HepG2 (cell line): ENCODE measurements around the gene ZNF189. TPM values are rescaled to one million over a fixed set of nuclear protein-coding genes. Genes with fewer than 3 reads are reported as not detected.

Source experiments
- ATAC-seq: fragments of 200-7000 bp; cut with Tn5 transposase; 3 replicates; pipeline ENCODE4 v1.9.1; 2020; ENCODE audit warnings: mild to moderate bottlenecking, moderate library complexity
- BruUV-seq: library from RNA; stranded (reverse); fragments of 400-500 nt; replicated peaks from 2 replicates; lab custom pipeline; 2021; lab: Mats Ljungman, UMichigan
- CTCF ChIA-PET: fragments of 300-600 bp; formaldehyde crosslinking; extraction: SDS; loops from one replicate; lab custom pipeline; 2021; ENCODE audit warnings: low total read pairs, inconsistent platforms, low intra/inter-chr PET ratio; lab: Yijun Ruan, JAX
- POLR2A ChIA-PET: fragments of 350-600 bp; sonication (Branson Sonifier 250); formaldehyde crosslinking; loops from one replicate; lab custom pipeline; 2020; ENCODE audit warnings: antibody characterized with exemption, inconsistent platforms; lab: Yijun Ruan, JAX
- DNase-seq: peaks from one replicate; pipeline ENCODE4 v3.0.0-alpha.2; 2015; ENCODE audit warnings: low spot score
- FAIRE-seq: peaks from 3 replicates; lab custom pipeline; 2011; peaks lifted over from hg19 to GRCh38; lab: Jason Lieb, UNC
- H2AFZ ChIP-seq: one replicate; pipeline ENCODE4 v1.6.1; 2011; ENCODE audit warnings: low read length, inconsistent platforms
- H3K27ac ChIP-seq: fragments of 300-600 bp; 3 replicates; pipeline ENCODE4 v1.8.0; 2011; ENCODE audit warnings: mixed run types, mild to moderate bottlenecking, mixed read lengths, low read length, inconsistent platforms; ENCODE audit not compliant: insufficient read depth; ENCODE audit errors: extremely low read length
- H3K27me3 ChIP-seq, 2 experiments: fragments of 200-600 bp in 1 of 2; 2 replicates in 1 of 2; 3 replicates in 1 of 2; pipeline versions ENCODE4 v1.6.0 to v1.8.0; 2011; ENCODE audit warnings: low read length in 2 of 2, mild to moderate bottlenecking in 2 of 2, moderate library complexity in 2 of 2, inconsistent platforms in 1 of 2; ENCODE audit not compliant: insufficient read depth in 2 of 2, control insufficient read depth in 1 of 2
- H3K36me3 ChIP-seq, 2 experiments: fragments of 200-600 bp in 1 of 2; replicated peaks in 1 of 2; 2 replicates in 1 of 2; 3 replicates in 1 of 2; pipeline versions ENCODE4 v1.5.1 to v1.8.0; 2011; ENCODE audit warnings: low read length in 2 of 2, inconsistent platforms in 1 of 2; ENCODE audit not compliant: insufficient read depth in 2 of 2, control insufficient read depth in 1 of 2
- H3K4me1 ChIP-seq: 2 replicates; pipeline ENCODE4 v1.5.1; 2012; ENCODE audit warnings: low read length, inconsistent platforms; ENCODE audit not compliant: insufficient read depth
- H3K4me2 ChIP-seq: 2 replicates; pipeline ENCODE4 v1.6.0; 2011; ENCODE audit warnings: low read depth, low read length, inconsistent platforms
- H3K4me3 ChIP-seq, 3 experiments: fragments of 200-600 bp in 1 of 3; sonication (generic), shearing (Covaris generic) in 1 of 3; replicated peaks in 1 of 3; 2 replicates each; pipeline ENCODE4 v1.5.1; 2011 to 2016; ENCODE audit warnings: low read length in 3 of 3, inconsistent platforms in 2 of 3, low read depth in 2 of 3, mild to moderate bottlenecking in 2 of 3, control low read depth in 1 of 3, mixed read lengths in 1 of 3; ENCODE audit not compliant: insufficient read depth in 1 of 3
- H3K79me2 ChIP-seq: one replicate; pipeline ENCODE4 v1.6.1; 2011; ENCODE audit warnings: low read length, inconsistent platforms; ENCODE audit not compliant: insufficient read depth
- H3K9ac ChIP-seq: 2 replicates; pipeline ENCODE4 v1.6.0; 2011; ENCODE audit warnings: mild to moderate bottlenecking, low read depth, low read length, inconsistent platforms; ENCODE audit not compliant: insufficient read depth
- H3K9me3 ChIP-seq: 2 replicates; pipeline ENCODE4 v1.5.1; 2012; ENCODE audit warnings: mild to moderate bottlenecking, low read length
- H4K20me1 ChIP-seq: 2 replicates; pipeline ENCODE4 v1.6.0; 2011; ENCODE audit warnings: inconsistent platforms, mild to moderate bottlenecking, low read length, moderate library complexity; ENCODE audit not compliant: insufficient read depth
- BRD4 ChIP-seq: sonication (generic); formaldehyde crosslinking; IDR thresholded peaks from 2 replicates; pipeline ENCODE4 v1.4.0; 2020; ENCODE audit warnings: missing genetic modification reagents
- FOXA3 ChIP-seq: IDR thresholded peaks from 2 replicates; pipeline ENCODE4 v1.6.1; 2016; ENCODE audit warnings: missing genetic modification reagents, missing compliant biosample characterization
- GATAD2A ChIP-seq: IDR thresholded peaks from 2 replicates; pipeline ENCODE4 v1.6.1; 2016
- HNF4A ChIP-seq: sonication (generic); formaldehyde crosslinking; IDR thresholded peaks from 2 replicates; pipeline ENCODE4 v1.4.0; 2020; ENCODE audit warnings: missing genetic modification reagents
- PPARG ChIP-seq: conservative IDR thresholded peaks from 2 replicates; pipeline ENCODE4 v1.6.1; 2016; ENCODE audit warnings: missing biosample characterization, missing genetic modification reagents
- RARA ChIP-seq: IDR thresholded peaks from 2 replicates; pipeline ENCODE4 v1.6.1; 2016; ENCODE audit warnings: missing genetic modification reagents, missing compliant biosample characterization
- RXRB ChIP-seq: IDR thresholded peaks from 2 replicates; pipeline ENCODE4 v1.6.1; 2016; ENCODE audit warnings: borderline replicate concordance, missing genetic modification reagents, missing compliant biosample characterization
- SNRNP70 ChIP-seq: fragments of 200-400 bp; formaldehyde crosslinking; IDR thresholded peaks from 2 replicates; pipeline ENCODE4 v1.6.1; 2017; ENCODE audit warnings: mild to moderate bottlenecking, low read depth, low read length, moderate library complexity
- ZNF350 ChIP-seq: sonication (generic); formaldehyde crosslinking; IDR thresholded peaks from 2 replicates; pipeline ENCODE4 v1.4.0; 2020; ENCODE audit warnings: mild to moderate bottlenecking, low read depth, missing genetic modification reagents, borderline replicate concordance
- ZNF382 ChIP-seq: sonication (generic); formaldehyde crosslinking; IDR thresholded peaks from 2 replicates; pipeline ENCODE4 v1.5.0; 2020; ENCODE audit warnings: missing genetic modification reagents, mild to moderate bottlenecking, borderline replicate concordance
- ZNF441 ChIP-seq: sonication (generic); formaldehyde crosslinking; IDR thresholded peaks from 2 replicates; pipeline ENCODE4 v1.7.0; 2021; ENCODE audit warnings: missing genetic modification reagents, borderline replicate concordance
- ZNF713 ChIP-seq: sonication (generic); formaldehyde crosslinking; IDR thresholded peaks from 2 replicates; pipeline ENCODE4 v1.4.0; 2020; ENCODE audit warnings: mild to moderate bottlenecking, missing genetic modification reagents
- ZSCAN29 ChIP-seq: sonication (generic); formaldehyde crosslinking; conservative IDR thresholded peaks from 2 replicates; pipeline ENCODE4 v1.4.0; 2020; ENCODE audit warnings: mild to moderate bottlenecking, missing genetic modification reagents
- WGBS: methylation state at CpG from one replicate; pipeline ENCODE4 v1.1.6; 2017; ENCODE audit warnings: low lambda C conversion rate; 5-methylcytosine and 5-hydroxymethylcytosine counted together
- in situ Hi-C: cut with HindIII; loops from 2 replicates; pipeline ENCODE4 v1.10.0; 2017; ENCODE audit warnings: low pct_unique_long_range_greater_than_20kb; ENCODE audit not compliant: extremely low pct_ligation_motif_present
- intact Hi-C: fragments of 100-400 bp; cut with micrococcal nuclease; formaldehyde crosslinking; loops from one replicate; pipeline ENCODE4 v1.10.0; 2022; ENCODE audit not compliant: unreplicated experiment
- polyA plus RNA-seq, 8 experiments: library from polyadenylated mRNA; depleted of rRNA in 3 of 8; stranded (reverse) in 7 of 8; unstranded in 1 of 8; fragments of >200 nt; fragmentation: Illumina TruSeq in 4 of 8; extraction: Trizol in 4 of 8; gene quantifications; 2 replicates each; pipeline versions ENCODE4 v1.2.1 to v1.2.3, GENCODE V29; 2011 to 2016; ENCODE audit warnings: low read depth in 4 of 8, missing spikeins in 1 of 8, mixed read lengths in 1 of 8; ENCODE audit not compliant: insufficient read depth in 1 of 8
- total RNA-seq, 5 experiments: library from RNA; depleted of rRNA; stranded (reverse); fragments of >200 nt; fragmentation: Illumina TruSeq; extraction: Trizol; gene quantifications; 2 replicates each; pipeline ENCODE4 v1.2.3, GENCODE V29; 2016; ENCODE audit warnings: low read depth in 1 of 5
- TF ChIP-seq, protein P1 (sequence below), 2 experiments: IDR thresholded peaks; 2 replicates each; pipeline ENCODE4 v1.6.1; 2011 to 2012; ENCODE audit warnings: low read length in 2 of 2, borderline replicate concordance in 1 of 2, low read depth in 1 of 2, mild to moderate bottlenecking in 1 of 2, moderate library complexity in 1 of 2
- TF ChIP-seq, protein P2 (sequence below): IDR thresholded peaks from 2 replicates; pipeline ENCODE4 v1.6.1; 2012; ENCODE audit warnings: low read depth, low read length, improper control_type of control experiment
- TF ChIP-seq, protein P3 (sequence below): IDR thresholded peaks from 2 replicates; pipeline ENCODE4 v1.4.0; 2020; ENCODE audit warnings: mild to moderate bottlenecking, missing genetic modification reagents

The ZNF189 gene
- total and polyA plus RNA-seq, 2 of the 13 experiments (the other 11 are each of a cell fraction or from before 2014, with no cell fraction given): 8.4 to 50.0 TPM

DNA sequence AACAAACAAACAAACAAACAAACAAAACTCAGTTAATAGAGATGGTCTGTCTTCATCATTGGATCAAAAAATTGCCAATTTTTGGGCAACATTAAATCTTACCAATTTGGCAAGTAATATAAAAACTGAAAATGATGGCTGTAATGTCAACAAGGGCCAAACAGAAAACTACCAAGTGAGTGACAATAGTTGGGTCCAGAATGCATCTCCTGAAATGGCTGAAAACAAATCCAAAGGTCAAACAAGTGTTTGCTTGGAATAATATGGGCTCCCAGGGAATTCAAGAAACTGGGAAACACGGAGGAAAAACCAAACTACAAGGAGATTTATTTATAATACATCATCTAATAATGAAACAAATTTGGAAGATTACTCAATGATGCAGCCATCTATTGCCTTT is 39.0 kb upstream of the ZNF189 start:
- H3K27me3 ChIP-seq: no peaks in the 10 kb centered on the region
- 0 out of 2 replicates have a peak overlapping the region, but pooled peaks have one; percentile 6 for H3K4me2 ChIP-seq
- no peaks in the 10 kb centered on the region for H3K9me3 ChIP-seq
- no peaks in the 10 kb centered on the region for H4K20me1 ChIP-seq
- H3K79me2 ChIP-seq: no peaks in the 10 kb centered on the region
- peaks cover 72% of the 10 kb centered on the region for H3K4me1 ChIP-seq
- in situ Hi-C loops: no loop called here
- no peak overlapping the region for H3K4me3 ChIP-seq
- H3K36me3 ChIP-seq: no peaks in the 10 kb centered on the region
- intact Hi-C loops: no loop called here
- ChIA-PET POLR2A (no interaction called here), CTCF (interaction anchor here (0.6 kb wide), 1 partner anchor 29 kb away, joined by 3 read pairs; no protein-coding TSS in a partner anchor)
- BruUV-seq: no TSS peak
- no peak for FAIRE-seq
- DNase-seq: peak; percentile 41
- H3K9ac ChIP-seq: no peak overlapping the region
- H2AFZ ChIP-seq: no peak overlapping the region
- 53% methylated on average over 1 of the region's 1 CpG for WGBS
- H3K27ac ChIP-seq: no peak overlapping the region
- no peak for ATAC-seq
- TF ChIP-seq, protein P1, sequence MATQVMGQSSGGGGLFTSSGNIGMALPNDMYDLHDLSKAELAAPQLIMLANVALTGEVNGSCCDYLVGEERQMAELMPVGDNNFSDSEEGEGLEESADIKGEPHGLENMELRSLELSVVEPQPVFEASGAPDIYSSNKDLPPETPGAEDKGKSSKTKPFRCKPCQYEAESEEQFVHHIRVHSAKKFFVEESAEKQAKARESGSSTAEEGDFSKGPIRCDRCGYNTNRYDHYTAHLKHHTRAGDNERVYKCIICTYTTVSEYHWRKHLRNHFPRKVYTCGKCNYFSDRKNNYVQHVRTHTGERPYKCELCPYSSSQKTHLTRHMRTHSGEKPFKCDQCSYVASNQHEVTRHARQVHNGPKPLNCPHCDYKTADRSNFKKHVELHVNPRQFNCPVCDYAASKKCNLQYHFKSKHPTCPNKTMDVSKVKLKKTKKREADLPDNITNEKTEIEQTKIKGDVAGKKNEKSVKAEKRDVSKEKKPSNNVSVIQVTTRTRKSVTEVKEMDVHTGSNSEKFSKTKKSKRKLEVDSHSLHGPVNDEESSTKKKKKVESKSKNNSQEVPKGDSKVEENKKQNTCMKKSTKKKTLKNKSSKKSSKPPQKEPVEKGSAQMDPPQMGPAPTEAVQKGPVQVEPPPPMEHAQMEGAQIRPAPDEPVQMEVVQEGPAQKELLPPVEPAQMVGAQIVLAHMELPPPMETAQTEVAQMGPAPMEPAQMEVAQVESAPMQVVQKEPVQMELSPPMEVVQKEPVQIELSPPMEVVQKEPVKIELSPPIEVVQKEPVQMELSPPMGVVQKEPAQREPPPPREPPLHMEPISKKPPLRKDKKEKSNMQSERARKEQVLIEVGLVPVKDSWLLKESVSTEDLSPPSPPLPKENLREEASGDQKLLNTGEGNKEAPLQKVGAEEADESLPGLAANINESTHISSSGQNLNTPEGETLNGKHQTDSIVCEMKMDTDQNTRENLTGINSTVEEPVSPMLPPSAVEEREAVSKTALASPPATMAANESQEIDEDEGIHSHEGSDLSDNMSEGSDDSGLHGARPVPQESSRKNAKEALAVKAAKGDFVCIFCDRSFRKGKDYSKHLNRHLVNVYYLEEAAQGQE (IDR thresholded peaks at IDR 0.05; ENCODE audit: borderline replicate concordance in 1 of 2, low read depth in 1 of 2, low read length in 2 of 2): 0 out of 4 replicates have a peak, but pooled peaks of 1 of the 2 experiments have one; percentile 4
- TF ChIP-seq GATAD2A (CRISPR knock-in tag): 0 out of 2 replicates have a peak, but pooled peaks have one; percentile 45
- peak; percentile 34; the same call in 1 of the 2 replicates for TF ChIP-seq RXRB (CRISPR knock-in tag)
- no peak for TF ChIP-seq SNRNP70
- TF ChIP-seq, protein P2, sequence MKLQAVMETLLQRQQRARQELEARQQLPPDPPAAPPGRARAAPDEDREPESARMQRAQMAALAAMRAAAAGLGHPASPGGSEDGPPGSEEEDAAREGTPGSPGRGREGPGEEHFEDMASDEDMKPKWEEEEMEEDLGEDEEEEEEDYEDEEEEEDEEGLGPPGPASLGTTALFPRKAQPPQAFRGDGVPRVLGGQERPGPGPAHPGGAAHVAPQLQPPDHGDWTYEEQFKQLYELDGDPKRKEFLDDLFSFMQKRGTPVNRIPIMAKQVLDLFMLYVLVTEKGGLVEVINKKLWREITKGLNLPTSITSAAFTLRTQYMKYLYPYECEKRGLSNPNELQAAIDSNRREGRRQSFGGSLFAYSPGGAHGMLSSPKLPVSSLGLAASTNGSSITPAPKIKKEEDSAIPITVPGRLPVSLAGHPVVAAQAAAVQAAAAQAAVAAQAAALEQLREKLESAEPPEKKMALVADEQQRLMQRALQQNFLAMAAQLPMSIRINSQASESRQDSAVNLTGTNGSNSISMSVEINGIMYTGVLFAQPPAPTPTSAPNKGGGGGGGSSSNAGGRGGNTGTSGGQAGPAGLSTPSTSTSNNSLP: peak; percentile 35; the same call in 1 of the 2 replicates
- 0 out of 2 replicates have a peak, but pooled peaks have one; percentile 7 for TF ChIP-seq RARA
- TF ChIP-seq ZNF350 (CRISPR knock-in tag): no peak
- TF ChIP-seq, protein P3, sequence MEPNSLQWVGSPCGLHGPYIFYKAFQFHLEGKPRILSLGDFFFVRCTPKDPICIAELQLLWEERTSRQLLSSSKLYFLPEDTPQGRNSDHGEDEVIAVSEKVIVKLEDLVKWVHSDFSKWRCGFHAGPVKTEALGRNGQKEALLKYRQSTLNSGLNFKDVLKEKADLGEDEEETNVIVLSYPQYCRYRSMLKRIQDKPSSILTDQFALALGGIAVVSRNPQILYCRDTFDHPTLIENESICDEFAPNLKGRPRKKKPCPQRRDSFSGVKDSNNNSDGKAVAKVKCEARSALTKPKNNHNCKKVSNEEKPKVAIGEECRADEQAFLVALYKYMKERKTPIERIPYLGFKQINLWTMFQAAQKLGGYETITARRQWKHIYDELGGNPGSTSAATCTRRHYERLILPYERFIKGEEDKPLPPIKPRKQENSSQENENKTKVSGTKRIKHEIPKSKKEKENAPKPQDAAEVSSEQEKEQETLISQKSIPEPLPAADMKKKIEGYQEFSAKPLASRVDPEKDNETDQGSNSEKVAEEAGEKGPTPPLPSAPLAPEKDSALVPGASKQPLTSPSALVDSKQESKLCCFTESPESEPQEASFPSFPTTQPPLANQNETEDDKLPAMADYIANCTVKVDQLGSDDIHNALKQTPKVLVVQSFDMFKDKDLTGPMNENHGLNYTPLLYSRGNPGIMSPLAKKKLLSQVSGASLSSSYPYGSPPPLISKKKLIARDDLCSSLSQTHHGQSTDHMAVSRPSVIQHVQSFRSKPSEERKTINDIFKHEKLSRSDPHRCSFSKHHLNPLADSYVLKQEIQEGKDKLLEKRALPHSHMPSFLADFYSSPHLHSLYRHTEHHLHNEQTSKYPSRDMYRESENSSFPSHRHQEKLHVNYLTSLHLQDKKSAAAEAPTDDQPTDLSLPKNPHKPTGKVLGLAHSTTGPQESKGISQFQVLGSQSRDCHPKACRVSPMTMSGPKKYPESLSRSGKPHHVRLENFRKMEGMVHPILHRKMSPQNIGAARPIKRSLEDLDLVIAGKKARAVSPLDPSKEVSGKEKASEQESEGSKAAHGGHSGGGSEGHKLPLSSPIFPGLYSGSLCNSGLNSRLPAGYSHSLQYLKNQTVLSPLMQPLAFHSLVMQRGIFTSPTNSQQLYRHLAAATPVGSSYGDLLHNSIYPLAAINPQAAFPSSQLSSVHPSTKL (CRISPR knock-in tag): peak; percentile 57
- TF ChIP-seq ZNF382: no peak
- TF ChIP-seq ZNF713 (CRISPR knock-in tag): 0 out of 2 replicates have a peak, but pooled peaks have one; percentile 36
- TF ChIP-seq HNF4A (CRISPR knock-in tag): peak; percentile 81
- TF ChIP-seq FOXA3 (CRISPR knock-in tag): peak; percentile 82
- TF ChIP-seq PPARG (CRISPR knock-in tag): peak; percentile 19; the same call in 1 of the 2 replicates
- 0 out of 2 replicates have a peak, but pooled peaks have one; percentile 53 for TF ChIP-seq ZSCAN29 (CRISPR knock-in tag)
- TF ChIP-seq BRD4 (CRISPR knock-in tag): no peak
- peak; percentile 97 for TF ChIP-seq ZNF441 (CRISPR knock-in tag)
